ENCODE measurements around the gene SLC39A11. TPM values are rescaled to one million over a fixed set of nuclear protein-coding genes. Genes with fewer than 3 reads are reported as not detected.

The SLC39A11 gene
- total and polyA plus RNA-seq, 2 of the 13 experiments (the other 11 are each of a cell fraction or from before 2014, with no cell fraction given): 17.2 to 31.5 TPM

DNA sequence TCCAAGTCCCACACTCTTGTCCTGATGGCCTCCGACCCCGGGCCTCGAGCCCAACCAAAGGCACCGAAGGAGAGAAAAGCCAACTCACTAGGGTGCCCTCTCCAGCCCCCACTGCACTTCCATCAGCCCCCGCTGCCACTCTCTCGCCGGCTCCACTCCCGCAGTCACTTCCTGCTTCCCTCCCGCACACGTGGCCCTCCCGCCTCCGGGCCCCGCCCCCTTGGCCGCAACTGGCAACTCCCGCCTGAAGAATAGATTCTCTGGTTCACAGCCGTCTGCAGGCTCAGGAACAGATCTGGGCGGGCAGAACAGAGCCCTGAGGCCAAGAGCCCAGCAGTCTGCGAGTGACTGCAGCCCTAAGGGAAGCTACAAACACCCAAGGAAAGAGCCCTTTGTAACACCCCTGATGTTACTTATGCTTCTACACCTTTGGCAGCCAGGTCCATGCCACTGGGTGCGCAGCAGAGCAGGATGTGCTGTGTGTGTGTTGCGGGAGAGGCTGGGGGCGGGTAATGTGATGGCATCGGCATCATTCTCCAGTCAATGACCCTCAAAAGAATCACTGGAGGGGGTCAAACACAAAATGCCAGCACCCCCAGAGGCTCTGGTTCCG lies at the start of gene SLC39A11 (continued):
- TF ChIP-seq ZNF839 (CRISPR knock-in tag; IDR thresholded peaks at IDR 0.05; ENCODE audit: borderline replicate concordance): 0 out of 2 replicates have a peak, but pooled peaks have one; percentile 21
- peak; percentile 93; the same call in 1 of the 2 replicates for TF ChIP-seq ARNT2 (CRISPR knock-in tag; IDR thresholded peaks at IDR 0.05; ENCODE audit: low read depth)
- TF ChIP-seq ZNF326 (CRISPR knock-in tag; IDR thresholded peaks at IDR 0.05; ENCODE audit: borderline replicate concordance): no peak
- no peak for TF ChIP-seq ZNF674 (CRISPR knock-in tag; IDR thresholded peaks at IDR 0.05; ENCODE audit: low read depth)
- peak; percentile 57; the same call in 1 of the 2 replicates for TF ChIP-seq ATF2 (CRISPR knock-in tag; IDR thresholded peaks at IDR 0.05)
- TF ChIP-seq ZNF350 (CRISPR knock-in tag; IDR thresholded peaks at IDR 0.05; ENCODE audit: borderline replicate concordance, low read depth): peak; percentile 80
- TF ChIP-seq, protein P1, sequence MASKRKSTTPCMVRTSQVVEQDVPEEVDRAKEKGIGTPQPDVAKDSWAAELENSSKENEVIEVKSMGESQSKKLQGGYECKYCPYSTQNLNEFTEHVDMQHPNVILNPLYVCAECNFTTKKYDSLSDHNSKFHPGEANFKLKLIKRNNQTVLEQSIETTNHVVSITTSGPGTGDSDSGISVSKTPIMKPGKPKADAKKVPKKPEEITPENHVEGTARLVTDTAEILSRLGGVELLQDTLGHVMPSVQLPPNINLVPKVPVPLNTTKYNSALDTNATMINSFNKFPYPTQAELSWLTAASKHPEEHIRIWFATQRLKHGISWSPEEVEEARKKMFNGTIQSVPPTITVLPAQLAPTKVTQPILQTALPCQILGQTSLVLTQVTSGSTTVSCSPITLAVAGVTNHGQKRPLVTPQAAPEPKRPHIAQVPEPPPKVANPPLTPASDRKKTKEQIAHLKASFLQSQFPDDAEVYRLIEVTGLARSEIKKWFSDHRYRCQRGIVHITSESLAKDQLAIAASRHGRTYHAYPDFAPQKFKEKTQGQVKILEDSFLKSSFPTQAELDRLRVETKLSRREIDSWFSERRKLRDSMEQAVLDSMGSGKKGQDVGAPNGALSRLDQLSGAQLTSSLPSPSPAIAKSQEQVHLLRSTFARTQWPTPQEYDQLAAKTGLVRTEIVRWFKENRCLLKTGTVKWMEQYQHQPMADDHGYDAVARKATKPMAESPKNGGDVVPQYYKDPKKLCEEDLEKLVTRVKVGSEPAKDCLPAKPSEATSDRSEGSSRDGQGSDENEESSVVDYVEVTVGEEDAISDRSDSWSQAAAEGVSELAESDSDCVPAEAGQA (IDR thresholded peaks at IDR 0.05; ENCODE audit: low read depth): no peak
- TF ChIP-seq, protein P1 (CRISPR knock-in tag; IDR thresholded peaks at IDR 0.05; ENCODE audit: borderline replicate concordance): no peak
- peak; percentile 49; the same call in 1 of the 2 replicates for TF ChIP-seq HOXA5 (CRISPR knock-in tag; IDR thresholded peaks at IDR 0.05)
- TF ChIP-seq SNAPC5 (CRISPR knock-in tag; IDR thresholded peaks at IDR 0.05; ENCODE audit: borderline replicate concordance): 0 out of 2 replicates have a peak, but pooled peaks have one; percentile 50
- TF ChIP-seq, protein P2, sequence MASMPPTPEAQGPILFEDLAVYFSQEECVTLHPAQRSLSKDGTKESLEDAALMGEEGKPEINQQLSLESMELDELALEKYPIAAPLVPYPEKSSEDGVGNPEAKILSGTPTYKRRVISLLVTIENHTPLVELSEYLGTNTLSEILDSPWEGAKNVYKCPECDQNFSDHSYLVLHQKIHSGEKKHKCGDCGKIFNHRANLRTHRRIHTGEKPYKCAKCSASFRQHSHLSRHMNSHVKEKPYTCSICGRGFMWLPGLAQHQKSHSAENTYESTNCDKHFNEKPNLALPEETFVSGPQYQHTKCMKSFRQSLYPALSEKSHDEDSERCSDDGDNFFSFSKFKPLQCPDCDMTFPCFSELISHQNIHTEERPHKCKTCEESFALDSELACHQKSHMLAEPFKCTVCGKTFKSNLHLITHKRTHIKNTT (CRISPR knock-in tag; IDR thresholded peaks at IDR 0.05): no peak
- TF ChIP-seq TBL1XR1 (IDR thresholded peaks at IDR 0.05; ENCODE audit: borderline replicate concordance, low read length, partially characterized antibody): no peak
- TF ChIP-seq NFIC (IDR thresholded peaks at IDR 0.05; ENCODE audit: low read length): no peak
- TF ChIP-seq ZFP37 (CRISPR knock-in tag; IDR thresholded peaks at IDR 0.05; ENCODE audit: borderline replicate concordance): no peak; the same call in 1 of the 2 replicates
- TF ChIP-seq, protein P3, sequence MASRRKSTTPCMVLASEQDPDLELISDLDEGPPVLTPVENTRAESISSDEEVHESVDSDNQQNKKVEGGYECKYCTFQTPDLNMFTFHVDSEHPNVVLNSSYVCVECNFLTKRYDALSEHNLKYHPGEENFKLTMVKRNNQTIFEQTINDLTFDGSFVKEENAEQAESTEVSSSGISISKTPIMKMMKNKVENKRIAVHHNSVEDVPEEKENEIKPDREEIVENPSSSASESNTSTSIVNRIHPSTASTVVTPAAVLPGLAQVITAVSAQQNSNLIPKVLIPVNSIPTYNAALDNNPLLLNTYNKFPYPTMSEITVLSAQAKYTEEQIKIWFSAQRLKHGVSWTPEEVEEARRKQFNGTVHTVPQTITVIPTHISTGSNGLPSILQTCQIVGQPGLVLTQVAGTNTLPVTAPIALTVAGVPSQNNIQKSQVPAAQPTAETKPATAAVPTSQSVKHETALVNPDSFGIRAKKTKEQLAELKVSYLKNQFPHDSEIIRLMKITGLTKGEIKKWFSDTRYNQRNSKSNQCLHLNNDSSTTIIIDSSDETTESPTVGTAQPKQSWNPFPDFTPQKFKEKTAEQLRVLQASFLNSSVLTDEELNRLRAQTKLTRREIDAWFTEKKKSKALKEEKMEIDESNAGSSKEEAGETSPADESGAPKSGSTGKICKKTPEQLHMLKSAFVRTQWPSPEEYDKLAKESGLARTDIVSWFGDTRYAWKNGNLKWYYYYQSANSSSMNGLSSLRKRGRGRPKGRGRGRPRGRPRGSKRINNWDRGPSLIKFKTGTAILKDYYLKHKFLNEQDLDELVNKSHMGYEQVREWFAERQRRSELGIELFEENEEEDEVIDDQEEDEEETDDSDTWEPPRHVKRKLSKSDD (CRISPR knock-in tag; IDR thresholded peaks at IDR 0.05; ENCODE audit: low read depth): 0 out of 2 replicates have a peak, but pooled peaks have one; percentile 49
- TF ChIP-seq ETV6 (CRISPR knock-in tag; conservative IDR thresholded peaks at IDR 0.05): no peak
- TF ChIP-seq ZNF335 (CRISPR knock-in tag; IDR thresholded peaks at IDR 0.05): no peak
- TF ChIP-seq ZC3H4 (CRISPR knock-in tag; IDR thresholded peaks at IDR 0.05; ENCODE audit: borderline replicate concordance): no peak

Data from HepG2 (cell line).